Left hindlimb (tissue), 1 donor: Measurements from ENCODE around the gene UGP2.

Experiments used
- DNase-seq: peaks from one replicate; pipeline ENCODE4 v3.0.0-alpha.2; 2018

UGP2 gene

DNA sequence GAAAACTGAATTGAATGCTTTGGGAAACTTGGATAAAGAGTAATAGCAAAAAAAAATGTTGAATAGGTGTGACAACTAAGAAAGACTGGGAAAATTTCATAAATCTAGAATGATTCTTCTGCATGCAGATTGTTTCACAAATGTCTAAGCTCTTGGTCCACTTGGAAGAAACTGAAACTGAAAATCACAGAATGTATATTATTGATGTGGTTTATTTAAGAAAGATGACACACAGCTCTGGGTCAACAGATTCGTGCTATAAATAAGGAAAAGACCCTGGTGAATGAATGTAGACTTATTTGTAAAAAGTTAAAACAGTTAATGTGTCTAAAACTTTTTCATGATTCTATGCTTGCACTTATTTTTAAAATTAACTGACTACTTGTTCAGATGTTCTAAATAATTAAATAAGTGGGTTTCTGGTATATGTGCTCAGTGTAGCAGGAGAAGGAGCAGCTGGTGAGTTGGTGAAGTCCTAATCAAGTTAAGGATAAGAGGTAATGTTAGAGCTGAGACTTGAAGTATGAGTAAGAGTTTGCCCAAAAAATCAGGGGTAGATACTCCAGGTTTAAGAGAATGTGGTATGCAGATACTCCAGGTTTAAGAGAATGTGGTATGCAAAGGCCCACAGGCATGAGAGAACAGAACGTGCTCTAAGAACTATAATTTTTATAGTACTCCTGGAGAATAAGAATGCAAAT is 24.5 kb downstream of the UGP2 start:
- DNase-seq: no peak

GRCh38 chr2:63870679-63871078 is 29.0 kb downstream of the UGP2 start:
- DNase-seq: no peak

DNA sequence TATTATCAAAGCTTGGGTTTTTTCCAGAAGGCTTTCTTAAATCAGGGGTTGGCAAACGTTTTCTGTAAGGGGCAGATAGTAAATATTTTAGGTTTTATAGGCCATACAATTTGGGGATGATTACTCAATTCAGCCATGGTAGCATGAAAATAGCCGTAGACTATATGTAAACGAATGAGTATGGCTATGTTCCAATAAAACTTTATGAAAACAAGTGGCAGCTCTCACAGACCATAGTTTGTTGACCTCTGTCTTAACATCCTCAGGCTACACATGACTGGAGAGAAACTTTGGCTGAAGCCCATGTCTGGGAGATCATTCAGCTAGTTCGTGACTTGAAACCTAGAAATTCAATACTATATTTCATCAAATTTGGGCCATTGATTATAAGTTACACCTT is 30.2 kb downstream of the UGP2 start:
- DNase-seq: no peak

GRCh38 chr2:63872571-63873328 is 31.1 kb downstream of the UGP2 start:
- DNase-seq: peak; percentile 55

DNA sequence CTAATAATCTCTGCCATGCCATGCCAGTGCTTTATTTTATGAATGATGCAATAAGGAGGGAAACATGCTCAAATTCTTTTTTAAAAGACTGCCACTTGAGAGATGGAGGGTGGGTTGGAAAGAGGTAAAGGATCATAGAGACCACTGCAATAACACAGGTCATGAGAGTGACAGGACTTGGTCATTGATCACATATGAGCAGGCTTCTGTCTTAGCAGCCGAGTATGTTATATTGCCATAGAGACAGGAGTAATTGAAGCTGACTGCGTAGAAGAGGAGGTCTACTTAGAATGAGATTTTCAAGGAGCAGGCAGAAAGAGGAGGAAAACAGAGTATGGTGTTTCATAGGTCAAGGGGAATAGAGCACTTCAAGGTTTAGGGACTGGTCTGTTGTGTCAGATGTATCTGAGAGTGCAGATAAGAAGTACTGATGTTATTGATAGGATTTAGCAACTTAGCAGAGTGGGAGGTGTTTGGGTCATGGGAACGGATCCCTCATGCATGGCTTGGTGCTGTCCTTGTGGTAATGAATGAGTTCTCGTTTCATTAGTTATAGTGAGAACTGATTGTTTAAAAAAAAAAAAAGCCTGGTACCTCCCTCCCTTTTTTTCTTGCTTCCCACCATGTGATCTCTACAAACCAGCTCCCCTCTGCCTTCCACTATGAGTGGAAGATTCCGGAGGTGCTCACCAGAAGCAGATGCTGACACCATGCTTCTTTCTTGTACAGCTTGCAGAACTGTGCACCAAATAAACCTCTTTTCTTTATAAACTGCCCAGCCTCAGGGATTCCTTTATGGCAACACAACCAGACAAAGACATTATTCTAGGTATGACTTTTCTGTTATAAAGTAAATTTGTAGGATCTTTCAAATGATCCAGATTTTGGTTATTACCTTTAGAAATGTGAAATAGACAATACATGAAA is 32.8 kb downstream of the UGP2 start:
- no peak for DNase-seq

- DNase-seq: no peak
Observed at GRCh38 chr2:63875131-63875527, 33.4 kb downstream of the UGP2 start.

DNA sequence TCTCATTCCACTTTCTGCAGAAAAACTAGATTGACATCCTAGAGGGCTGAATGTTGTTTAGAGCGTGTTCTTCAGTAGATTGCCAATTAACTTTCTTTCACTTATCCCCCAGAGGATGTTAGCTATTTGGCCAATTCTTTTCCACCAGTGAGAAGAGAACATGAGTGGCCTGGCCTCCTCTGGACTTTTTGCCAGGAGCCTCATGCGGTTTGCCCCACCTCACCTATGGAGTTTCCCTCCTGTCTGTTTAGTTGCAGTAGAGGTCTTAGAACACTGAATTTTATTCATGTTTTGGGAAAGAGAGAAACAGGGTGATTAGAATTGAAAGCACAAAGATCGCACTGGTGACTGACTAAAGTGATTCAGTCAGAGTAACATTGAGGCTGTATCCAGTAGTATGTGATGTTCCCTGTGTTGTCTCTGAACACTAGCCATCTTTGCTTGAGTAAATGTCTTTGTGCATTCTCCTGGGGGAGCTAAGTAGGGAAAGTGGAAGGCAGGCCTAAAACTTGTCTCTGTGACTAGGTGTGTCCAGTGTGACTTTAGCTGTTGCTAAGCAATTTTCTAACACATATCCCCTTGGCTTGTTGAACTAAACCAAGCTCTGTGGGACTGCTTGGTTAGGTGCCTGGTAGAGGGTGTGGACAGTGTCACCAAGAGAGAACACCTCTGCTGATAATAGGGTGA is 34.0 kb downstream of the UGP2 start:
- peak; percentile 54 for DNase-seq

DNA sequence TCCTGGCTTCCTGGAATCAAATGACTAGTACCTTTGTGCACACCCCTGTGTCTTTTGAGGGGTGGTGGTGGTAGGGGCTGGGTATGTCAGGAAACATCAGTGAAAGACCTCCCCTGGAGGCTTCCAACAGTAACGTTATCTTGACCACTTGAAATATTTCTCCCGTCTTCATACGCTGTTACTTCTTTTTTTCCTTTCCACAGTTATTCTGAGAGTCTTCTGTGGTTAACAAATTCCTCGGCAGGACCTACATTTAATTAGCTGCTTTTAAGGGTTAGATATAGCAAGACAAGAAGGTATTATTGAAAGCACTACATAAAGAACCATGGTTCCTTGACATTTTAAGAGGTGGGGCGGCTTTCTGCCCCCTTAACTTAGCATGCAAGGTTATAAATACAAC is 34.6 kb downstream of the UGP2 start:
- DNase-seq: no peak

- no peak for DNase-seq
Observed at GRCh38 chr2:63878486-63878885, 36.8 kb downstream of the UGP2 start.

GRCh38 chr2:63879876-63880433 is 38.3 kb downstream of the UGP2 start:
- no peak for DNase-seq

DNA sequence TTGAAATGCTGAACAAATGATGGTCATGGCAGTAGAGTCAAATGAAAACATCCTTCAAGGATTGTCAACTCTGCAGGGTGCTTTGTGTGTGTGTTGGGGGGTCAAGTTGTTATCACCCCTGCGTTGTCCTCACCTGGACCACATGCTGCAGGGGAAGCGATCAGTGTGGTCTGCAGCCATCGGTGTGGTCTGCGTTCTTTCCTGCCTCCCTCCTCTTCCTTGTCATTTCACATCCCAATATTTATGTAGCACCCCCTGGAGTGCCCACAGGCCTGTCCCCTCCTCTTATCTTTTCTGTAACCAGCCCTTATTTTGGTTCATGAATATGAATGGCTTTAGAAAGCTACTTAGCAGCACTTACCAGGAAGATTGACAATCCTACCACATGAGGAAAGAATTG is 38.9 kb downstream of the UGP2 start:
- DNase-seq: no peak

GRCh38 chr2:63881205-63881604 is 39.5 kb downstream of the UGP2 start:
- no peak for DNase-seq

DNA sequence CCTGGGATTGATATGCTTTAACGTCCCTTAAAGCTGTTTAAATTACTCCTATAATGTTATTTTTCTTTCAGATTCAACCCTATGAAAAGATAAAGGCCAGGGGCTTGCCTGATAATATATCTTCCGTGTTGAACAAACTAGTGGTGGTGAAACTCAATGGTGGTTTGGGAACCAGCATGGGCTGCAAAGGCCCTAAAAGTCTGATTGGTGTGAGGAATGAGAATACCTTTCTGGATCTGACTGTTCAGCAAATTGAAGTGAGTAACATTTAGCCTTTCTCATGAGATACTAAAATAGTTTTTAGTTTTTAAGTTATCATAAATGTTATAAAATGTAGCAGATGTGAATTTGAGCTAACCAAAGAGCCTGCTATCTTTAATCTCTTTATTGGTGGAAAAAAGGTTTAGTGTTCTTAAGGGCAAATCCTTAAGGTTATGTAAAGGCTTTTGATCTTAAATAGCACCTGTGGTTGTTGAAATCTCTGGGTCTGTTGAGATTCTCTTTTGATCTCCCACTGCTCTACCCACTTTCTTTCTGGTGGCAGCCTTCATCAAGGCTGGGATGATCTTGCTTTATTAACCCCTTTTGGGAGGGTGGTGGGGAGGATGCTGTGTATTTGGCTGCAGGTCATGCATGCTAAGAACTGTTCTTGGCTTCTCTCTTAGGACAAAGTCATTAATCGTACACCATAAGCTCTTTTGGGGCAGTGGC is 40.9 kb downstream of the UGP2 start:
- DNase-seq: no peak

DNA sequence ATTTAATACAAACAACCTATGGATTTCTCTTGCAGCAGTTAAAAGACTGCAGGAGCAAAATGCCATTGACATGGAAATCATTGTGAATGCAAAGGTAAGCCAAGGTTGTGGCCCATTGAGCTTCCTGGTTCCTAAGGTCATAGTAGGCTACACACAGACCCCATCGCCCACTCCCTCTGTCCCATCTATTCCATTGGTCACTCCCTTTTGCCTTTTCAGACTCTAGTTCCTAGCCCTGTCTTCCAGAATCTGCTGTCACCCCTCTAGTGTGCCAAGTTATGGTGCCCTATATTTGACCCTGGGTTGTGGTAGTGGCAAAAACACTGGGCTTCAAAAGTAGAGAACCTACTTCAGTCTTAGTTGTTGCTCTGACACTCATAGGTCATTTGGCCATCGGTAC is 44.7 kb downstream of the UGP2 start:
- no peak for DNase-seq

- no peak for DNase-seq
Observed at GRCh38 chr2:63888053-63888452, 46.4 kb downstream of the UGP2 start.

- DNase-seq: no peak
Observed at GRCh38 chr2:63888490-63889402, 47.0 kb downstream of the UGP2 start.

DNA sequence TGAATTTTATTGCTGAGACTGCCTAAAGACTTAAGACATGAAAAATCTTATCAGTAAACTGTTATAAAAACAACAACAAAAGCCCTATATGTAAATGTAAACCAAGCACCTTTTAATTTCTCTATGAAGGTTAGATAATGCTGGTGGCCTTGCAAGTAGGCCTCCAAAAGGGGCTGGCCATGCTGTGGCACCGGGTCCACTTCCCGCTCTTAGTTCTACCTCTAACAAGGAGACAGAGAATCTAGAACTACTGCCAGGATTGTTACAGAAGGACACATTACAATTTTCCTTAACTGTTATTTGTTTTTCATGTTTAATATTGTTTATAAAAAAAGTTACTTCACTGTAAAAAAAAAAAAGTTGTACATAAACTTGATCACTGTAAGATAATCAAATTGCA is 49.0 kb downstream of the UGP2 start:
- no peak for DNase-seq

GRCh38 chr2:63891488-63892030 is 49.9 kb downstream of the UGP2 start:
- DNase-seq: no peak

DNA sequence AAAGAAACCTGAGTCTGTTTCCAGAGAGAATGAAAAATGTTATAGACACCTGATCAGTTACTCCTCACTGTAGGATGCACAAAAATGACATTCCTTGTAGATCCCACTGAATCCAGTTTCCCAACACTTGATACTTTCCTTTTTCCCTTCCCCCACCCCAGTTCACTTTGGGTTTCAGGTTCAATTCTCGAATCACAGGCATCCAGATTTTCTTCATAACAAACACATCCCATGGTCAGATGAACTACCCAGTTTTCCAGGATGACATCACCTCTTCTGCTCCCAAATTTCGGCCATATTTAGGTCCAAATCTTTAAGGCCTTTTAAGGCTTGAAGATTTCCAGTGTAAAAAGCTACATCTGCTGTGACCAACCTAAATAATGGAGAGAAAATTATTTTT is 51.5 kb downstream of the UGP2 start:
- no peak for DNase-seq

DNA sequence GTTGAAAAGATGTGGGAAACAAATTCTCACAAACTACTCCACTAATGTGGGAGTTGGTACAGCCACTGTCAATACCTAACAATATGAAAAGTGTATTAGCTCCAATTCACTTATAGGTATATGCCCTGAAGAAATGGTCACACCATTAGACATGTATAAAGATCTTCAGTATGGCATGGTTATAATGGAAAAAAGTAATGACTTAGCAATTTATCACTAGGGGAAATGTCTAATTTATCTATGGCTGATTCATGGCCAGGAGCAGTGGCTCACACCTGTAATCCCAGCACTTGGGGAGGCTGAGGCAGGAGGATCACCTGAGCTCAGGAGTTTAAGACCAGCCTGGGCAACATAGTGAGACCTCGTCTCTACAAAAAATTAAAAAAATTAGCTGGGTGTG is 52.5 kb downstream of the UGP2 start:
- DNase-seq: no peak

DNA sequence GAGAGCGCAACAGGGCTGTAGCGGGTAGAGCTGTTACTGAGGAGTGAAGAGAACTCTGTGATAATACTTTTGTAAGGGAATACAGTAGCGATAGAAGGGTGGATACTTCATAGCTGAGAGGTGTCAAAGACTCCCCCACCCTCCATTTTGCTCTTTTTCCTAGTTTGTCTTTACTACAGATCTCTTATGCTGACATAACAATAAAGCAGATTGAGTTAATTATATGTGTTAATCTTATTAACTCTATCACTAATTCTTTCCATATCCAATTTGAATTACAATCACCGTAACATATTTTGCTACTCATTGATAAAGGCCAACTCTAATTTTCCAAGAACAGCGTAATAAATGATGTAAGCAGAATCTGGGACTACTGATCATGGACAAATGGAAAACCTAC is 57.1 kb downstream of the UGP2 start:
- DNase-seq: no peak
